Measurements from ENCODE around the gene DHX32. TPM values are rescaled to one million over a fixed set of nuclear protein-coding genes. Genes with fewer than 3 reads are reported as not detected.

Gene DHX32
- total RNA-seq, 4 donors from 2014 or later = 27.4 to 44.4 (median 32.9) TPM

DNA sequence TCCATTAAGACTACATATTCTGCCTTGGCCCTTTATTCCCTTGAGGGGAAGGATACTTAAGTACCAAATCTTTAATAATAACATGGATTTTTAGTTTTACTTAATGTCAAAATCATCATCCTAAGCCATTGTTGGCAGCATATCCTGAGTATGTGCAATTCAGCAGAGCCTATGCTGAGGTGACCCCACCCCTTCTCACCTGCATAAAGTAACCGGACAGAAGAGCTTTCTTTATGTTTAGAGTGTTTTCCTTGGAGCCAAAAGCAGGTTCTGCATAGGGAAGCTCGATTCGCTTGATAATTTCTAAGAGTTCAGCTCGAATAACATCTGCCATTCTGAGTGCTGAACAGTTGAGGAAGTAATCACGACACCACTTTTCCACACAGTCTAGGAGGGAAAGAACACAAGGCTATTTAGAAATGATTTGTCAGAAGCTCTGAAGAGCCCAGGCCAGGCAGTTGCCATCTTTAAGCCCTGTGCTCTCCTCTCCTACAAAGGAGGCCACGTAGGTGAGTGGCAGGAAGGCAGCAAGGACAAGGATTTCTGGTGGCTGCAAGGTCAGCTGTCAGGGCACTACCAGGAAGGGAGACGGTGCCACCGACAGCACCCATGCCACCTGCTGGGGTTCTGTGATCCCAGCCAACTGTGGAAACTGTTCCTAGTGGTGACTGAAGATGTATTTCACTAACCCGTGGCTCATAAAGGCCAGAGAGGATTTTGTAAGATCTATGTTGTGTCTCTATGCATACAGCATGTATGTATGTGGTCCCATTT, 42.1 kb downstream of the DHX32 start:
- no peak for TF ChIP-seq POLR2A (IDR thresholded peaks at IDR 0.05)
- TF ChIP-seq, protein P1, sequence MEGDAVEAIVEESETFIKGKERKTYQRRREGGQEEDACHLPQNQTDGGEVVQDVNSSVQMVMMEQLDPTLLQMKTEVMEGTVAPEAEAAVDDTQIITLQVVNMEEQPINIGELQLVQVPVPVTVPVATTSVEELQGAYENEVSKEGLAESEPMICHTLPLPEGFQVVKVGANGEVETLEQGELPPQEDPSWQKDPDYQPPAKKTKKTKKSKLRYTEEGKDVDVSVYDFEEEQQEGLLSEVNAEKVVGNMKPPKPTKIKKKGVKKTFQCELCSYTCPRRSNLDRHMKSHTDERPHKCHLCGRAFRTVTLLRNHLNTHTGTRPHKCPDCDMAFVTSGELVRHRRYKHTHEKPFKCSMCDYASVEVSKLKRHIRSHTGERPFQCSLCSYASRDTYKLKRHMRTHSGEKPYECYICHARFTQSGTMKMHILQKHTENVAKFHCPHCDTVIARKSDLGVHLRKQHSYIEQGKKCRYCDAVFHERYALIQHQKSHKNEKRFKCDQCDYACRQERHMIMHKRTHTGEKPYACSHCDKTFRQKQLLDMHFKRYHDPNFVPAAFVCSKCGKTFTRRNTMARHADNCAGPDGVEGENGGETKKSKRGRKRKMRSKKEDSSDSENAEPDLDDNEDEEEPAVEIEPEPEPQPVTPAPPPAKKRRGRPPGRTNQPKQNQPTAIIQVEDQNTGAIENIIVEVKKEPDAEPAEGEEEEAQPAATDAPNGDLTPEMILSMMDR (IDR thresholded peaks at IDR 0.05 in 4 of 5, conservative IDR thresholded peaks at IDR 0.05 in 1 of 5) = no peak
- ATAC-seq (no peak), DNase-seq (no peak)
- H3K9me3 ChIP-seq = no peaks in the 10 kb centered on the region
- no peak overlapping the region for H3K4me3 ChIP-seq
- in situ Hi-C loops (cut with MboI; ENCODE audit: low sequenced_read_pairs in 4 of 4) = no loop called here
- H3K4me1 ChIP-seq = no peaks in the 10 kb centered on the region
- H3K27ac ChIP-seq = no peak overlapping the region
- H3K36me3 ChIP-seq = peaks cover 0 to 86% of the 10 kb centered on the region in 2 donors
- intact Hi-C loops (cut with DNase I; ENCODE audit: low total_unique reads) = no loop called here
- no peaks in the 10 kb centered on the region for H3K27me3 ChIP-seq

DNA sequence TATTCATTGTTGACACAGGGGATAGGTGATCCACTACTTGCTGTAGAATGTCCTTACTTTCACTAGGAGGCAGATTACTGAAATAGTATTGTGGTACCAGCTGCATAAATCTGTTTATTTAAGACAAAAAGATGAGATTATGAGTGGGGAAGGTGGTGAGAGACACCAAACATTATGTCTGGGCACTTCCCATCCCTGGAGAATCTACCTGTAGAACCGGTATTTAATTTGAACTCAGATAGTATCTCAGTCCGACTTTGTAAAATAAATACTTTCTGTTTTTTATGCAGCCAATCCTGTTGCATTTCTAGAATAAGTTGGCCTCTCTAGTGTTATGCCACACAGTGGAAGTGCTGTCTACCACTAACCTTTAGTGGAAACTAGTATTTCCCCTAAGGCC, 44.3 kb downstream of the DHX32 start:
- Histone ChIP-seq H3K4me1 (no peaks in the 10 kb centered on the region), H3K27ac (no peak overlapping the region), H3K27me3 (no peaks in the 10 kb centered on the region), H3K4me3 (no peak overlapping the region), H3K36me3 (peaks cover 0 to 99% of the 10 kb centered on the region in 2 donors), H3K9me3 (no peaks in the 10 kb centered on the region)
- intact Hi-C loops (cut with DNase I; ENCODE audit: low total_unique reads) (no loop called here), in situ Hi-C loops (cut with MboI; ENCODE audit: low sequenced_read_pairs in 4 of 4) (no loop called here)
- DNase-seq = no peak
- no peak for ATAC-seq
- TF ChIP-seq POLR2A (IDR thresholded peaks at IDR 0.05) = no peak
- TF ChIP-seq, protein P1 (IDR thresholded peaks at IDR 0.05 in 4 of 5, conservative IDR thresholded peaks at IDR 0.05 in 1 of 5) = no peak

DNA sequence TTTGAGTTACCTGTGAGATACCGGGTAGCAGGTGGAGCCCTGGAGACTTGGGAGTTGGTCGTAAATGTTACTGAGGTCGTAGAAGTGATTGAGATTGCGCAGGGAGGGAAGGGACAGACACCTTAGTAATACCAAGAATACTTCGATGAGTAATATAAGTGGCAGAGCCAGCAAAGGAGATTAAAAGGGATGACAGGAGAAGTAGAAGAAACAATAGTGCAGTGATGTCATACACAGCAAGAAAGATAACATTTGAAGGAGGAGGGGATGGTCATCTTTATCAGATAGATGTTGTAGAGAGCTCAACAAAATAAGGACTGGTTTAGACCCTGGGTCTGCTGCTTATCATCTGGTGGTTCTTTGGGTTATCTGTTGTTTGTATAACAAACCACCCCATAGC, 52.8 kb downstream of the DHX32 start:
- peaks cover 22 to 25% of the 10 kb centered on the region in 2 donors for H3K4me1 ChIP-seq
- no peak overlapping the region for H3K4me3 ChIP-seq
- no peaks in the 10 kb centered on the region for H3K9me3 ChIP-seq
- intact Hi-C loops (cut with DNase I; ENCODE audit: low total_unique reads) (no loop called here), in situ Hi-C loops (cut with MboI; ENCODE audit: low sequenced_read_pairs in 4 of 4) (loop anchor here in 2 of 4 donors (10.0 kb wide), 1 partner anchor 104 kb away; no protein-coding TSS in a partner anchor)
- H3K36me3 ChIP-seq = peaks cover 0 to 68% of the 10 kb centered on the region in 2 donors
- H3K27me3 ChIP-seq = no peaks in the 10 kb centered on the region
- DNase-seq = no peak
- ATAC-seq = no peak
- H3K27ac ChIP-seq = no peak overlapping the region
- TF ChIP-seq, protein P1 (IDR thresholded peaks at IDR 0.05 in 4 of 5, conservative IDR thresholded peaks at IDR 0.05 in 1 of 5) = no peak

DNA sequence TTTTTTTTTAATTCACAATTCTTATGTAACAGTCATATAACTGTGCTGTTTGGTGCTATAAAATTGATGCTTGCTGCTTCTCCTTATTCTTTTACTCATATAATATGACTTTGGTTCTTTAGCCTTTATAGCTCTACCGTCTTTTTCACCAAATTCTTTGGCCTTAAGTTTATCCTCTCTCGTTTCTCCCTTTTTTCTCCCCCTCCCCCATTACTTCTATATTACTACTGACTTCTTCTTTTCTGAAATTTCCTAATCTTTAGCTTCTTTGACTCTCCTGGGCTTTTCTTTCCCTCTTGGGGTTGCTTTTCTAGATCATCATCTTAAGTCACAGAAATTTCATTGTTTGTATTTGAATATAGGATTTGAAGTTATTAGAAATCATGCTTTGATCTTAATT, 54.0 kb downstream of the DHX32 start:
- Histone ChIP-seq H3K4me1 (peaks cover 25 to 30% of the 10 kb centered on the region in 2 donors), H3K27ac (no peak overlapping the region), H3K36me3 (peaks cover 0 to 56% of the 10 kb centered on the region in 2 donors), H3K9me3 (no peaks in the 10 kb centered on the region), H3K27me3 (no peaks in the 10 kb centered on the region), H3K4me3 (no peak overlapping the region)
- ATAC-seq = no peak
- in situ Hi-C loops (cut with MboI; ENCODE audit: low sequenced_read_pairs in 4 of 4) (loop anchor here in 2 of 4 donors (10.0 kb wide), 1 partner anchor 102 kb away; no protein-coding TSS in a partner anchor), intact Hi-C loops (cut with DNase I; ENCODE audit: low total_unique reads) (no loop called here)
- DNase-seq = no peak
- no peak for TF ChIP-seq POLR2A (IDR thresholded peaks at IDR 0.05)
- TF ChIP-seq, protein P1 (IDR thresholded peaks at IDR 0.05 in 4 of 5, conservative IDR thresholded peaks at IDR 0.05 in 1 of 5) = no peak

All from gastrocnemius medialis (tissue), 4 donors.